Measurements from ENCODE around the gene PLB1. TPM values are rescaled to one million over a fixed set of nuclear protein-coding genes. Genes with fewer than 3 reads are reported as not detected.

PLB1 gene
- total and polyA plus RNA-seq, 5 donors, result 0.86 to 2.7 (median 2.2) TPM

- 97% methylated on average over 6 of the region's 6 CpGs for WGBS
- intact Hi-C loops (cut with DNase I), result no loop called here
- DNase-seq (no peak), ATAC-seq (no peak)
- Histone ChIP-seq H3K4me3 (ENCODE audit: low read length) (no peak overlapping the region), H3K27me3 (ENCODE audit: control insufficient read depth, insufficient read depth) (no peaks in the 10 kb centered on the region), H3K9me3 (ENCODE audit: control insufficient read depth, low read length) (no peaks in the 10 kb centered on the region), H3K27ac (ENCODE audit: low read length) (no peak overlapping the region), H3K4me1 (ENCODE audit: control insufficient read depth, insufficient read depth, low read length) (peaks cover 26% of the 10 kb centered on the region)
Observed at GRCh38 chr2:28632791-28633190, 136.9 kb downstream of the PLB1 start.

- 91% methylated on average over 7 of the region's 7 CpGs for WGBS
- Histone ChIP-seq H3K4me1 (ENCODE audit: control insufficient read depth, insufficient read depth, low read length) (peaks cover 25% of the 10 kb centered on the region), H3K4me3 (ENCODE audit: low read length) (no peak overlapping the region), H3K27me3 (ENCODE audit: control insufficient read depth, insufficient read depth) (no peaks in the 10 kb centered on the region), H3K27ac (ENCODE audit: low read length) (peak overlapping the region; percentile 70), H3K9me3 (ENCODE audit: control insufficient read depth, low read length) (no peaks in the 10 kb centered on the region)
- intact Hi-C loops (cut with DNase I), result no loop called here
- ATAC-seq (no peak), DNase-seq (no peak)
Observed at GRCh38 chr2:28633204-28633603, 137.3 kb downstream of the PLB1 start.

GRCh38 chr2:28633746-28634145 lies 137.9 kb downstream of the PLB1 start:
- DNase-seq (no peak), ATAC-seq (no peak)
- WGBS, result 54% methylated on average over 5 of the region's 5 CpGs
- Histone ChIP-seq H3K9me3 (ENCODE audit: control insufficient read depth, low read length) (no peaks in the 10 kb centered on the region), H3K27ac (ENCODE audit: low read length) (peak overlapping the region; percentile 70), H3K27me3 (ENCODE audit: control insufficient read depth, insufficient read depth) (no peaks in the 10 kb centered on the region), H3K4me1 (ENCODE audit: control insufficient read depth, insufficient read depth, low read length) (peaks cover 26% of the 10 kb centered on the region), H3K4me3 (ENCODE audit: low read length) (no peak overlapping the region)
- intact Hi-C loops (cut with DNase I), result no loop called here

GRCh38 chr2:28635191-28635611 lies 139.3 kb downstream of the PLB1 start:
- Histone ChIP-seq H3K4me1 (ENCODE audit: control insufficient read depth, insufficient read depth, low read length) (peaks cover 21% of the 10 kb centered on the region), H3K27me3 (ENCODE audit: control insufficient read depth, insufficient read depth) (no peaks in the 10 kb centered on the region), H3K9me3 (ENCODE audit: control insufficient read depth, low read length) (no peaks in the 10 kb centered on the region), H3K27ac (ENCODE audit: low read length) (peak overlapping the region; percentile 93), H3K4me3 (ENCODE audit: low read length) (no peak overlapping the region)
- ATAC-seq (peak; percentile 74 to 88), DNase-seq (peak in 1 of 3 donors; percentile 88)
- 25% methylated on average over 2 of the region's 2 CpGs for WGBS
- intact Hi-C loops (cut with DNase I), result no loop called here

- no peak overlapping the region for H3K4me3 ChIP-seq (ENCODE audit: low read length)
- DNase-seq (no peak), ATAC-seq (no peak)
- 94% methylated on average over 2 of the region's 2 CpGs for WGBS
- peak overlapping the region; percentile 48 for H3K27ac ChIP-seq (ENCODE audit: low read length)
- H3K4me1 ChIP-seq (ENCODE audit: control insufficient read depth, insufficient read depth, low read length), result peaks cover 21% of the 10 kb centered on the region
- intact Hi-C loops (cut with DNase I), result no loop called here
- no peaks in the 10 kb centered on the region for H3K9me3 ChIP-seq (ENCODE audit: control insufficient read depth, low read length)
- no peaks in the 10 kb centered on the region for H3K27me3 ChIP-seq (ENCODE audit: control insufficient read depth, insufficient read depth)
Observed at GRCh38 chr2:28636491-28636890, 140.6 kb downstream of the PLB1 start.

GRCh38 chr2:28637066-28638047 lies 141.5 kb downstream of the PLB1 start:
- 71% methylated on average over 12 of the region's 12 CpGs for WGBS
- no peak overlapping the region for H3K4me3 ChIP-seq (ENCODE audit: low read length)
- DNase-seq, result peak in 1 of 3 donors; percentile 81
- peak; percentile 16 to 66 for ATAC-seq
- H3K9me3 ChIP-seq (ENCODE audit: control insufficient read depth, low read length), result no peaks in the 10 kb centered on the region
- H3K4me1 ChIP-seq (ENCODE audit: control insufficient read depth, insufficient read depth, low read length), result peaks cover 21% of the 10 kb centered on the region
- peak overlapping the region; percentile 48 for H3K27ac ChIP-seq (ENCODE audit: low read length)
- intact Hi-C loops (cut with DNase I), result no loop called here
- H3K27me3 ChIP-seq (ENCODE audit: control insufficient read depth, insufficient read depth), result no peaks in the 10 kb centered on the region

- Histone ChIP-seq H3K4me3 (ENCODE audit: low read length) (no peak overlapping the region), H3K27ac (ENCODE audit: low read length) (no peak overlapping the region), H3K4me1 (ENCODE audit: control insufficient read depth, insufficient read depth, low read length) (peaks cover 21% of the 10 kb centered on the region), H3K9me3 (ENCODE audit: control insufficient read depth, low read length) (no peaks in the 10 kb centered on the region), H3K27me3 (ENCODE audit: control insufficient read depth, insufficient read depth) (no peaks in the 10 kb centered on the region)
- 87% methylated on average over 2 of the region's 2 CpGs for WGBS
- ATAC-seq (no peak), DNase-seq (no peak)
- intact Hi-C loops (cut with DNase I), result no loop called here
Observed at GRCh38 chr2:28638102-28638501, 142.2 kb downstream of the PLB1 start.

GRCh38 chr2:28639092-28639691 lies 143.3 kb downstream of the PLB1 start:
- H3K27me3 ChIP-seq (ENCODE audit: control insufficient read depth, insufficient read depth), result no peaks in the 10 kb centered on the region
- H3K4me3 ChIP-seq (ENCODE audit: low read length), result no peak overlapping the region
- no peak overlapping the region for H3K27ac ChIP-seq (ENCODE audit: low read length)
- peaks cover 17% of the 10 kb centered on the region for H3K4me1 ChIP-seq (ENCODE audit: control insufficient read depth, insufficient read depth, low read length)
- intact Hi-C loops (cut with DNase I), result no loop called here
- 82% methylated on average over 8 of the region's 8 CpGs for WGBS
- no peaks in the 10 kb centered on the region for H3K9me3 ChIP-seq (ENCODE audit: control insufficient read depth, low read length)
- ATAC-seq (no peak), DNase-seq (no peak)

- Histone ChIP-seq H3K9me3 (ENCODE audit: control insufficient read depth, low read length) (no peaks in the 10 kb centered on the region), H3K27ac (ENCODE audit: low read length) (no peak overlapping the region), H3K4me3 (ENCODE audit: low read length) (no peak overlapping the region), H3K27me3 (ENCODE audit: control insufficient read depth, insufficient read depth) (no peaks in the 10 kb centered on the region), H3K4me1 (ENCODE audit: control insufficient read depth, insufficient read depth, low read length) (peaks cover 17% of the 10 kb centered on the region)
- DNase-seq (no peak), ATAC-seq (no peak)
- WGBS, result 53% methylated on average over 4 of the region's 4 CpGs
- intact Hi-C loops (cut with DNase I), result no loop called here
Observed at GRCh38 chr2:28639836-28640235, 144.0 kb downstream of the PLB1 start.

- H3K4me1 ChIP-seq (ENCODE audit: control insufficient read depth, insufficient read depth, low read length), result peaks cover 15% of the 10 kb centered on the region
- intact Hi-C loops (cut with DNase I), result no loop called here
Observed at GRCh38 chr2:28640260-28640907, 144.5 kb downstream of the PLB1 start.

GRCh38 chr2:28640908-28641300 lies 145.0 kb downstream of the PLB1 start:
- DNase-seq (no peak), ATAC-seq (no peak)
- WGBS, result 89% methylated on average over 13 of the region's 13 CpGs
- Histone ChIP-seq H3K27ac (ENCODE audit: low read length) (no peak overlapping the region), H3K27me3 (ENCODE audit: control insufficient read depth, insufficient read depth) (no peaks in the 10 kb centered on the region), H3K4me3 (ENCODE audit: low read length) (no peak overlapping the region), H3K4me1 (ENCODE audit: control insufficient read depth, insufficient read depth, low read length) (peaks cover 10% of the 10 kb centered on the region), H3K9me3 (ENCODE audit: control insufficient read depth, low read length) (no peaks in the 10 kb centered on the region)
- intact Hi-C loops (cut with DNase I), result no loop called here

More at GRCh38 chr2:28640260-28640907, 144.5 kb downstream of the PLB1 start:
- 82% methylated on average over 14 of the region's 14 CpGs for WGBS
- no peak for DNase-seq
- Histone ChIP-seq H3K4me3 (ENCODE audit: low read length) (no peak overlapping the region), H3K27ac (ENCODE audit: low read length) (no peak overlapping the region), H3K27me3 (ENCODE audit: control insufficient read depth, insufficient read depth) (no peaks in the 10 kb centered on the region), H3K9me3 (ENCODE audit: control insufficient read depth, low read length) (no peaks in the 10 kb centered on the region)
- no peak for ATAC-seq
